ENCODE results near the gene OR6K2.

The OR6K2 gene

DNA sequence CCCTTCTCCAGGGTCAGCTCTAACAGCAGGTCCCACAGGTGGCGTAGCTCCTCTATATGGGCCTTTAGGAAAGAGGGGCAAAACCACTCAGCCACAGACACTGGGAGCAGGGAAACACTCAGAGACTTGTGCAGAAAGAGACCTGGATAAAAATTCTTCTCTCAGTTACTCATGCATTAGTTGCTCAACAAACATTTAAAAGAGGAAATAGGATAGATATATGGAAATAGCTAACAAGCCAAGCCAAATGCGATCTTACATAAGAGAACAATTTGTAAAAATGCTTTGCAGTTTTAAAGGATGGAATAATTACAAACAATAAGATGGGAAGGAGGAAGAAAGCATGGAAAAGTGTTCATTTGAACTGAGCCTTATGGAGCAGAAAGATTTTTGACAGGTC lies 18.8 kb downstream of the OR6K2 start:
- no peak for DNase-seq

DNA sequence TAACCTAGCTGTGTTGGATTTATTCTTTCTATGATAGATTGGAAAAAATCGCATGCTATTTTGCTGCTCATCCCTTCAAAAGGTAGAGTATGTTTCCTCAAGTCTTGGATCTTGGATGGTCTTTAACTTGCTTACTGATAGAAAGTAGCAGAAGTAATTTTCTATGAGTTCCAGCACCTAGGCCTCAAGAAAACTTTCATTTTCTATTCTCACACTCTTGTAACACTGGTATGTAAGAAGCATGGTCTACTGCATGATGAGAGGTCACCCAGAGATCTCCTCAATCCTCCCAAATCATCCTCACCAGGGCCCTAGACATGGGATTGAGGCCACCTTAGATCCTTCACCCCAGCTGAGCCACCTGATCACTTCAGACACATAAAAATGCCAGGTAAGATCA lies 21.2 kb downstream of the OR6K2 start:
- DNase-seq, result no peak

DNA sequence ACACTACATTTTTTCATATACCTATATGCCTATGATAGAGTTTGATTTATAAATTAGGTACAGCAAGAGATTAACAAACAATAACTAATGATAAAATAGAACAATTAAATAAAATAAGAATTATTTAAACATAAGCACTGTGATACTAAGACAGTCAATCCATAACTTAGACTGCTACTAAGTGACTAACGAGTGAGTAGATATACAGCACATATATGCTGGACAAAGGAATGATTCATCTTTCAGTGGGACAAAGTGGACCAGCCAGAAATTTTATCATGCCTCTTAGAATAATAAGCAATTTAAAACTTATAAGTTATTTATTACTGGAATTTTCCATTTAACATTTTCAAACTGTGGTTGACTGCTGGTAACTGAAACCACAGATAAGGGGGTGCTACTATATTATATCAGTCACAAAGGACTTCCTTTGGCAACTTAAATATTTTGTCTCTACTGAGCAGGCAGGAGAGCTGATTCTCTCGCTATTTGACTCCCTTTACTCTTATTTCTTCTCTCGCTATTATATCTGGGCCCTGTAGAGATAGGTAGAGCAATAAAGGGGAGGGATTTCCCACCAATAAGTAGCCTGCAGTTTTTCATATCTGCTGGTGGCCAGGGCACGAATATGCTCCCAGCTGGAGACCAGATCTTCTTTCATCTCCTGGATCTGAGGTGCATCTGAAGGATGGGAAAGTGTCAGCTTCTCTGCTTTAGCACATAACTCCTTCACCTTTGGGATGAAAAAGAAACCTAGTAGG lies 24.7 kb downstream of the OR6K2 start:
- DNase-seq, result no peak

DNA sequence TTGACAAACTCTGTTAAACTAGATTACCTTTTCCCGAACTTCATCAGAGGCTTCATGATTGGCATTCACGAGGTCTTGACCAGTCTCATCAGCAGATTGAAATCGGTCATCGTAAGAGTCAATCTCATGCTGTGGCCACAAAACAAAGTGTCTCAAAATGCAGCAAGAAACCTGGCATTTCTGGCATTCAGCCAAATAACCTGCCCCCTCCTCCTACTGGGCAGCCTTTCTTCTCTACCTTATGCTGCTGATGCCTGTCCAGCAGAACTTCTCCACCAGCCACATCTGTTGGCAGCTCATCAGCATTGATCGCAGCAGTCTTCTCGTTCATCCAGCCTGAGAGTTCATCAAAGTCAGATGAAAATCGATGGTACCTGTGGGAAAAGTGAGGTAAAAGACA lies 26.1 kb downstream of the OR6K2 start:
- no peak for DNase-seq

DNA sequence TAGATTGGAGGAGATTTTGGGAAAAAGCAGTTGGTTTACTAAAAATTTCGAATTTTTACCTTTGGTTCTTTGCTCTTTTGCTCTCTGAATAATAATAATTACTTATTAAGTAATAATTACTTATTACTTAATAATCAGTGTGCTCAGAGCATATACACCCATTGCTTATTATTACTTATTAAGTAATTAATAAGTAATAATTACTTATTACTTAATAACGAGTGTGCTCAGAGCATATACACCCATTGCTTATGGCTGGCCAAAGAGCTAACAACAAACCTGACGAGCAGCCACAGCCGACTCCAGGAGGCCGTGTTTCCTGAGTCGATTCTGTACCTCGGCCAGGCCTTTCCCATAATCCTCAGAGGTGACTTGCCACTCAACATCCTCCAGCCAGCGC lies 34.4 kb downstream of the OR6K2 start:
- DNase-seq, result no peak

DNA sequence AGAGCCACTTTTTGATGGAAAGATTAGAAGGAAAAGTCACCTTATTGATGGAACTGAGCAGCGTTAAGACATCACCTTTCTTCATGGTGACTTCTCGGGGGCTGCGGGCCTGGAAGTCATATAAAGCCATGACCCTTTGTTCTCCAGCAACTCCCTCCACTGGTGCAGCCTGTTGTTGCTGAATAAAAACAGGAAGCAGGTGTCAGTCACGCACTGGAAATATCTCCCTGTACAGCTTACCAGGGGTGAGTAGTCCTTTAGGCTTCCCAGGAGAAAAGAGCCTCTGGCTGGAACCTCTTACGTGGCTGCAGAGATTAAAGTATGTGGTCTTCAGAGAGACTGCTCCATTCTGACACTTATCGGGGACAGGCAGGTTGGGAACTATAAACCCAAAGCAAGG lies 45.9 kb downstream of the OR6K2 start:
- no peak for DNase-seq

DNA sequence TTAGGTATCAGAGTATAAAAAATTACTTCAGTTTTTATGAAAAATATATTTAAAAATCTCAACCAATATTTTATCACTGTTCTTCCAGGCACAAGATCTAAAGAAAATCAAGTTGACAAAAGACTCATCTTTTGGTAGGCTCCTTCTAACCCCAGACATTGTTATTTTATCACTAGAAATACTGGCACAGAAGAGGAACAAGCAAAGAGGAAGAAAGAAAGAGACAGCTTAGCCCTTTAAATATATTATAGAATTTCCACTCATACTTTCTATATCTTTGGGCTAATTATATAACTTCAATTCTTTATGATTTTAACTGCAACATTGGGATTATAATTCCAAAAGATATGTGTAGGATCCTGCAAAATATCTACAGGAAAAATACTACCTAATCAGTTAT lies 46.4 kb downstream of the OR6K2 start:
- no peak for DNase-seq

DNA sequence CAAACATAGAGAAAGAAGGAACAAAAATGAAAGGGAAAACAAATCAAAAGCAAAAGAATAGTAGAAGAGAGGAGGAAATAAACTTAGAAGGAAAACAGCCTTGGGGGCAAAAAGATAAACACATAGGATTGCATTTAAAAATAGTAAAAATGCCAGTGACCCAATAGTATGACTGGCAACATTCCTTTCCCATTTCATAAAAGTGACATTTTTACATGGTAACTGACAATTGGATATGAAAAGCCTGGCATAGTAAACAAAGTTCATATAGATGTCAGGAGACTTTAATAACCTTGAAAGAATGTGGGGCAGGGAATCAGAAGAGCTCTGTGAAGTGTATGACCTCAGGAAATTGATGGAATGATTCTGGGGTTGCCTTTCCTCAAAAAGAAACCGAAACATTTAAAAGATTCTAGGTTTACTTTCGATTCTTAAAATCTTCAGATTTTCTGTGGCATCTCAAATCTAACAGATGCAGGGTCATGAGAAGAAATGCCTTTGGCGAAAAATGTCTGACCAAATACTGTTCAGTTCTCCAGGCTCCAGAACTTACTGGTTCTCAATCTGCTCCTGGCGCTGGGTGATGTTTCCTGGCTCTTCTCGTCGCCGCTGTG lies 47.6 kb downstream of the OR6K2 start:
- DNase-seq, result no peak

Measured in stimulated activated CD4-positive, alpha-beta T cell treated with anti-CD3 and anti-CD28 coated beads, Interleukin-4, amount 100 ng/mL, for 4 hours (primary cell).